Left colon (tissue), 2 donors: ENCODE data around the gene CACNG8. TPM values are rescaled to one million over a fixed set of nuclear protein-coding genes. Genes with fewer than 3 reads are reported as not detected.

Source experiments
- ATAC-seq: fragments of 200-7000 bp; cut with Tn5 transposase; one replicate; pipeline ENCODE4 v1.9.1; 2020; ENCODE audit warnings: mild to moderate bottlenecking, moderate library complexity
- DNase-seq, 2 donors: peaks; one replicate each; pipeline ENCODE4 v3.0.0-alpha.2; 2020
- intact Hi-C, 2 donors: fragments of 100-400 bp; cut with DNase I in 1 of 2; cut with micrococcal nuclease in 1 of 2; formaldehyde crosslinking; loops; one replicate each; pipeline versions ENCODE4 v1.11.2 to v1.14.0; 2022; cut with DNase I, micrococcal nuclease
- total RNA-seq, 2 donors: library from RNA; stranded (reverse); fragmentation: NEBNext Ultra II Directional; extraction: Animal tissue kit (Norgen Biotek cat#: 25700); gene quantifications; one replicate each; pipeline ENCODE4 v1.2.1, GENCODE V29; 2021
- donor health status: DM: no; HTN: no; CAD: no.
- donor health status: DM: yes; HTN: yes; CAD: no.

Gene CACNG8
- total RNA-seq, 2 donors from 2014 or later: 0.03 TPM; not detected in 1

GRCh38 chr19:53989600-53990533, 27.1 kb downstream of the CACNG8 start:
- DNase-seq: no peak
- intact Hi-C loops: no loop called here
- ATAC-seq: no peak

GRCh38 chr19:53991224-53992113, 28.7 kb downstream of the CACNG8 start, which contains the start of gene CACNG6:
TSS of gene CACNG6 (plus strand) at chr19:53991637. CDS start at chr19:53992878, 1,241 bp downstream.
- no peak for DNase-seq
- intact Hi-C loops: no loop called here
- ATAC-seq: no peak

- intact Hi-C loops: no loop called here
- DNase-seq (no peak), ATAC-seq (no peak)
These were observed 29.5 kb downstream of the CACNG8 start for GRCh38 chr19:53992211-53992610.

- no peak for DNase-seq
- intact Hi-C loops: no loop called here
- ATAC-seq: no peak
These were observed 30.1 kb downstream of the CACNG8 start for GRCh38 chr19:53992815-53993214.

- no peak for DNase-seq
- no peak for ATAC-seq
- intact Hi-C loops: no loop called here
These were observed 30.7 kb downstream of the CACNG8 start for GRCh38 chr19:53993448-53993847.

- intact Hi-C loops: no loop called here
- ATAC-seq: no peak
These were observed 32.1 kb downstream of the CACNG8 start for GRCh38 chr19:53994811-53995210.

GRCh38 chr19:53998223-53998622, 35.5 kb downstream of the CACNG8 start:
- intact Hi-C loops: no loop called here
- DNase-seq (no peak), ATAC-seq (no peak)

More at GRCh38 chr19:53994811-53995210, 32.1 kb downstream of the CACNG8 start:
- DNase-seq: no peak

GRCh38 chr19:53999694-54000093, 37.0 kb downstream of the CACNG8 start:
- intact Hi-C loops: no loop called here
- ATAC-seq (no peak), DNase-seq (no peak)

GRCh38 chr19:54001496-54001895, 38.8 kb downstream of the CACNG8 start:
- ATAC-seq: no peak
- intact Hi-C loops: no loop called here
- no peak for DNase-seq

GRCh38 chr19:54002495-54003315, 40.0 kb downstream of the CACNG8 start:
- intact Hi-C loops: no loop called here
- no peak for ATAC-seq
- DNase-seq: no peak

GRCh38 chr19:54009440-54009839, 46.7 kb downstream of the CACNG8 start:
- intact Hi-C loops: no loop called here
- DNase-seq: no peak
- ATAC-seq: no peak

- DNase-seq (no peak), ATAC-seq (no peak)
- intact Hi-C loops: no loop called here
These were observed 47.7 kb downstream of the CACNG8 start for GRCh38 chr19:54010474-54010873.

- intact Hi-C loops: no loop called here
- ATAC-seq (no peak), DNase-seq (no peak)
These were observed 48.9 kb downstream of the CACNG8 start for GRCh38 chr19:54011507-54012211.

GRCh38 chr19:54013866-54014265, 51.1 kb downstream of the CACNG8 start:
- DNase-seq (no peak), ATAC-seq (no peak)
- intact Hi-C loops: no loop called here

GRCh38 chr19:54014920-54015560, 52.3 kb downstream of the CACNG8 start:
- ATAC-seq: no peak
- no peak for DNase-seq
- intact Hi-C loops: no loop called here

GRCh38 chr19:54017261-54017660, 54.5 kb downstream of the CACNG8 start:
- ATAC-seq: no peak
- intact Hi-C loops: no loop called here

GRCh38 chr19:54021363-54021762, 58.6 kb downstream of the CACNG8 start:
- intact Hi-C loops: loop anchor here in 1 of 2 donors (5.0 to 10.0 kb wide), 2 partner anchors 117 to 179 kb away; partner anchors contain the start of gene CACNG7
- no peak for ATAC-seq
- DNase-seq: no peak

More at GRCh38 chr19:54017261-54017660, 54.5 kb downstream of the CACNG8 start:
- no peak for DNase-seq
